SK-N-MC (cell line): ENCODE measurements around the gene TAS2R13.

ENCODE experiments used
- DNase-seq: peaks from one replicate; pipeline ENCODE4 v3.0.0-alpha.2; 2011; ENCODE audit warnings: low read depth, low spot score
- H3K27ac ChIP-seq: fragments of 200-600 bp; sonication (generic); 2 replicates; pipeline ENCODE4 v1.5.1; 2016; ENCODE audit warnings: mixed run types
- H3K36me3 ChIP-seq: fragments of 200-600 bp; sonication (generic); 2 replicates; pipeline ENCODE4 v1.6.1; 2017; ENCODE audit warnings: antibody characterized with exemption, low read length, mixed read lengths; ENCODE audit not compliant: insufficient read depth
- H3K4me3 ChIP-seq: fragments of 200-600 bp; sonication (generic); 2 replicates; pipeline ENCODE4 v1.5.1; 2016
- H3K9ac ChIP-seq: fragments of 200-600 bp; sonication (generic); 2 replicates; pipeline ENCODE4 v1.8.0; 2017; ENCODE audit warnings: mixed run types, mixed read lengths; ENCODE audit not compliant: insufficient read length
- H3K9me3 ChIP-seq: fragments of 200-600 bp; sonication (generic); 2 replicates; pipeline ENCODE4 v1.6.1; 2017; ENCODE audit warnings: low read depth, mild to moderate bottlenecking, antibody characterized with exemption, low read length, moderate library complexity, mixed read lengths
- EZH2 ChIP-seq: fragments of 200-600 bp; sonication (generic); IDR thresholded peaks from one replicate; pipeline ENCODE4 v1.6.1; 2017; ENCODE audit warnings: antibody characterized with exemption
- FOXP2 ChIP-seq: optimal IDR thresholded peaks from 2 replicates; pipeline ENCODE3; 2011; ENCODE audit warnings: mild to moderate bottlenecking, moderate library complexity; ENCODE audit not compliant: insufficient read depth; ENCODE audit errors: extremely low read length, control extremely low read depth
- POLR2AphosphoS5 ChIP-seq: IDR thresholded peaks from 2 replicates; pipeline ENCODE4 v1.6.1; 2012; ENCODE audit warnings: mild to moderate bottlenecking, low read depth, low read length, borderline replicate concordance

Gene TAS2R13, protein sequence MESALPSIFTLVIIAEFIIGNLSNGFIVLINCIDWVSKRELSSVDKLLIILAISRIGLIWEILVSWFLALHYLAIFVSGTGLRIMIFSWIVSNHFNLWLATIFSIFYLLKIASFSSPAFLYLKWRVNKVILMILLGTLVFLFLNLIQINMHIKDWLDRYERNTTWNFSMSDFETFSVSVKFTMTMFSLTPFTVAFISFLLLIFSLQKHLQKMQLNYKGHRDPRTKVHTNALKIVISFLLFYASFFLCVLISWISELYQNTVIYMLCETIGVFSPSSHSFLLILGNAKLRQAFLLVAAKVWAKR

DNA sequence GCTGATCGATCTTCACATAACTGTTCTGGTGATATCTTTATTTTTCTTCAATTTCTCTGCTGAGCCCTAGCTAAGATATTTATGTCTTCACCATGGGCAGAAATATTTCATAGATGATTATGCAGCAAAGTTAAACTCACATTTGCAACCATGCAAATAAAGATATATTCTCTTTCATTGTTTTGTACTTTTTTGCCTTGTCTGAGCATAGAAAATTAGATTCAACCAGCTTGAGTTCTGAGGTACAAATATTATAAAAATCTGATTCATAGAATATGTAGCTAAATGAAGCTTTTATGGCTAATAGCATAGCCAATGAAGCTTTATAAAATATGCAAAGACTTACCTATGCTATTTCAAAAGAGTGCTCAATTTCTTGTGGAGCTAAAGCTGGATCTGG, at the start of gene TAS2R13:
TSS of gene TAS2R13 (minus strand) at position 101 of the 400 bp plus-strand sequence. CDS start 264 bp downstream, outside the sequence.
- DNase-seq = no peak
- Histone ChIP-seq H3K9me3 (peaks cover 2% of the 10 kb centered on the region; the same call in 1 of the 2 replicates), H3K4me3 (no peak within 1 kb of the TSS), H3K36me3 (no peaks in the 10 kb centered on the region), H3K9ac (no peak within 1 kb of the TSS), H3K27ac (no peak within 1 kb of the TSS)
- TF ChIP-seq POLR2AphosphoS5 (no peak), EZH2 (no peak), FOXP2 (no peak)

DNA sequence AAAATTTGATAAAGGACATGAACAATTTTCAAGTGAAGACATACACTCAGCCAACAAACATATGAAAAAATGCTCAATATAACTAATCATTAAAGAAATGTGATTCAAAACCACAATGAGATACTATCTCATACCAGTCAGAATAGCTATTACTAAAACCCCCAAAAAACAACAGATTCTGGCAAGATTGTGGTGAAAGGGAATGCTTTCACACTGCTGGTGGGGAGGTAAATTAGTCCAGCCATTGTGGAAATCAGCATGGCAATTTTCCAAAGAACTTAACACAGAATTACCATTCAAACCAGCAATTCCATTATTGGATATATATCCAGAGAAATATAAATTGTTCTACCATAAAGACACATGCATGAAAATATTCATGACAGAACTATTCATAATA, 48.4 kb upstream of the TAS2R13 start:
- Histone ChIP-seq H3K36me3 (no peaks in the 10 kb centered on the region), H3K27ac (no peak overlapping the region), H3K4me3 (no peak overlapping the region), H3K9ac (no peak overlapping the region), H3K9me3 (no peaks in the 10 kb centered on the region)
- no peak for TF ChIP-seq EZH2
- no peak for TF ChIP-seq POLR2AphosphoS5
- TF ChIP-seq FOXP2 = no peak
- no peak for DNase-seq

DNA sequence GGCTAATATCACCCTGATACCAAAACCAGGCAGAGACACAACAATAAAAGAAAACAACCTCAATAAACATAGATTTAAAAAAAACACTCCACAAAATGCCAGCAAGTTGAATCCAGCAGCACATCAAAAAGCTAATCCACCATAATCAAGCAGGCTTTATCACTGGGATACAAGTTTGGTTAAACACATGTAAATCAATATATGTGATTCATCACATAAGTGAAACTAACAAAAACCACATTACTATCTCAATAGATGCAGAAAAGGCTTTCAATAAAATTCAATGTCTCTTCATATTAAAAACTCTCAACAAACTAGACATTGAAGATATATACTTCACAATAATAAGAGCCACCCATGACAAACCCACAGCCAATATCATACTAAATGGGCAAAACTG, 46.7 kb upstream of the TAS2R13 start:
- no peaks in the 10 kb centered on the region for H3K36me3 ChIP-seq
- H3K27ac ChIP-seq = no peak overlapping the region
- H3K4me3 ChIP-seq = no peak overlapping the region
- no peaks in the 10 kb centered on the region for H3K9me3 ChIP-seq
- no peak for DNase-seq
- TF ChIP-seq FOXP2 (no peak), POLR2AphosphoS5 (no peak), EZH2 (no peak)
- H3K9ac ChIP-seq = no peak overlapping the region

DNA sequence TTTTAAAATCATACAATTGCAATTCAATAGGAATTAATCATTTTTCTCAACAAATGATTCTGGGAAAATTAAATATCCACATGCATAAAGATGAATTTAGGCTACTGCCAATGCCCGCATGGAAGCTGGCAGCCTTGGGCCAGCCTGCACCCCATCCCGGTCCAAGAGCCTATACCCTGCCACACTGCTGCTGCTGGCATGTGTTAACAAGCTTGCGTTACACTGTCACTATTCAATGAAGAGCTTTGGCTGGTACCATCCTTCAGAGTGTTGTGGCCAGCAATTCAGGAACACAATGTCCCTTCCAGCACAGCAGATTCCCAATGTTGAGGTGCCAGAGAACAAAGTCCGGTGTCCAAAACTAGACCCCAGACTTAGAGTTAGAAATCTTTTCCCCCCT, 43.3 kb upstream of the TAS2R13 start:
- DNase-seq = no peak
- no peak overlapping the region for H3K9ac ChIP-seq
- H3K27ac ChIP-seq = no peak overlapping the region
- H3K4me3 ChIP-seq = no peak overlapping the region
- no peaks in the 10 kb centered on the region for H3K9me3 ChIP-seq
- 0 out of 2 replicates have a peak, but pooled peaks cover 2% of the 10 kb centered on the region for H3K36me3 ChIP-seq
- TF ChIP-seq FOXP2 (no peak), EZH2 (no peak)

DNA sequence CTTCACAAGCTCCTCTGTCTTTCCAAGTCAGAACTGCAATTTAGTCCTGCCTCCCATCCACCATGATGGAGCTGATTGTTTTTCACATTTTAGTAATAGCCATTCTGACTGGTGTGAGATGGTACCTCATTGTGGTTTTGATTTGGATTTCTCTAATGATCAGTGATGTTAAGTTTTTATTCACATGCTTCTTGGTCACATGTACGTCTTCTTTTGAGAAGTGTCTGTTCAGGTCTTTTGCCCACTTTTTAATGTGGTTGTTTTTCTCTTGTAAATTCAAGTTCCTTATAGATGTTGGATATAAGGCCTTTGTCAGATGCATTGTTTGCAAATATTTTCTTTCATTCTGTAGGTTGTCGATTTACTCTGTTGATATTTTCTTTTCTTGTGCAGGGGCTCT, 33.8 kb upstream of the TAS2R13 start:
- Histone ChIP-seq H3K4me3 (no peak overlapping the region), H3K36me3 (no peaks in the 10 kb centered on the region), H3K9ac (no peak overlapping the region), H3K9me3 (no peaks in the 10 kb centered on the region), H3K27ac (no peak overlapping the region)
- no peak for DNase-seq
- TF ChIP-seq FOXP2 (no peak), EZH2 (no peak), POLR2AphosphoS5 (no peak)

DNA sequence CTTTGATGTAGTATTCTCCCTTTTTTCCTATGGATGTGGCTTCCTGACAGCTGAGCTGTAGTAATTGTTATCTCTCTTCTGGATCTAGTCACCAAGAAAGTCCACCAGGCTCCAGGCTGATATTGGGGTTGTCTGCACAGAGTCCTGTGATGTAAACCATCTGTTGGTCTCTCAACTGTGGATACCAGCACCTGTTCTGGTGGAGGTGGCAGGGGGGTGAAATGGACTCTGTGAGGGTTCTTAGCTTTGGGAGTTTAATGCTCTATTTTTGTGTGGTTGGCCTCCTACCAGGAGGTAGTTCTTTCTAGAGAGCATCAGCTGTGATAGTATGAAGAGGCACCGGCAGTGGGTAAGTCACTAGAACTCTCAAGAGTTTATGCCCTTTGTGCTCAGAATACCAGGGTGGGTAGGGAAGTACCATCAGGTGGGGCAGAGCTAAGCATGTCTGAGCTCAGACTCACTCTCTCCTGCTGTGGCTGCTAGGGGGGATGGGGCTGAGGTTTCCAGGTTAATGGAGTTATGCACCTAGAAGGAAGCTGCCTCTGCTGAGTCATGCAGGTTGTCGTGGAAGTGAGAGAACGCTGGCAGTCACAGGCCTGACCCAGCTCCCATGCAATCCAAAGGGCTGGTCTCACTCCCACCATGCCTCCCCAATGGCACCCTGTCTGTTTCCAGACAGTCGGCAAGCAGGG, 32.7 kb upstream of the TAS2R13 start:
- Histone ChIP-seq H3K9me3 (no peaks in the 10 kb centered on the region), H3K9ac (no peak overlapping the region), H3K4me3 (no peak overlapping the region), H3K27ac (no peak overlapping the region), H3K36me3 (no peaks in the 10 kb centered on the region)
- TF ChIP-seq FOXP2 = no peak
- no peak for TF ChIP-seq POLR2AphosphoS5
- no peak for TF ChIP-seq EZH2
- no peak for DNase-seq

DNA sequence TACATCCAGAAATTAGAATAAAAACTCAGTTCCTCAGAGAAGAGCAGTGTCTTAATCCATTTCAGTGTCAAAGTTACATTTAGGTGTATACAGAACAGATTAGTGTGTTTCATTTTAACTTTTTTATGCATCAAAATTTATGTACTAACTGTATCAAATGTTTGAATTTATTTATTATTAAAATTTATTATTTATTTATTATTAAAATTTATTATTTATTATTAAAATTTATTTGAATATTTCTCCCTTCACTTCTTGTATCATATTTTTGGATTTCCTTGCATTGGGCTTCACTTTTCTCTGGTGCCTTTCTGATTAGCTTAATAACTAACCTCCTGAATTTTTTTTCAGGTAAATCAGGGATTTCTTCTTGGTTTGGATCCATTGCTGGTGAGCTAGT, 32.0 kb upstream of the TAS2R13 start:
- Histone ChIP-seq H3K27ac (no peak overlapping the region), H3K9ac (no peak overlapping the region), H3K4me3 (no peak overlapping the region), H3K9me3 (no peaks in the 10 kb centered on the region), H3K36me3 (no peaks in the 10 kb centered on the region)
- no peak for DNase-seq
- no peak for TF ChIP-seq FOXP2
- no peak for TF ChIP-seq EZH2
- TF ChIP-seq POLR2AphosphoS5 = no peak

DNA sequence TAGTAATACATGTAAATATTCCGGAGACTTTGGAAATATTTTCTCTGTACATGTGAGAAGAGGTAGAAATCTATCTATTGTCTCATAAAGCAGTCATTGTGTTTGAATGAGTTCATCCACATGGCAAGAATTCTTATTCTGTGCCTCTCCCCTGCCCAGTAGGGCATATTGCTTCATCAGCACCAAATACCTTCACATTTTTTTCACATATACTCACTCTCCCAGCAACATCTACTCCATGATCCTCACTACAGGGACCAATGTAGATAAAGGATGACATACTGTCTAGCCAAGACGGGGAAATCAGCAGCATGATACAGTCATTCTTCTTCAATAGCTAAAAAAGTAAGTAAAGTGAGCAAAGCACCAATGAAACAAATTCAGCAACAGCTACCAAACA, 31.0 kb upstream of the TAS2R13 start:
- Histone ChIP-seq H3K9me3 (no peaks in the 10 kb centered on the region), H3K4me3 (no peak overlapping the region), H3K36me3 (no peaks in the 10 kb centered on the region), H3K27ac (no peak overlapping the region), H3K9ac (no peak overlapping the region)
- TF ChIP-seq EZH2 (no peak), FOXP2 (no peak), POLR2AphosphoS5 (no peak)
- no peak for DNase-seq
